ENCODE measurements around the gene QRICH2. TPM values are rescaled to one million over a fixed set of nuclear protein-coding genes. Genes with fewer than 3 reads are reported as not detected.

The QRICH2 gene
- total RNA-seq, 4 donors from 2014 or later, result 0.59 to 2.4 (median 1.1) TPM

GRCh38 chr17:76297436-76297835, 10.6 kb downstream of the QRICH2 start:
- in situ Hi-C loops (cut with MboI; ENCODE audit: low sequenced_read_pairs in 4 of 4), result loop anchor here (5.0 to 10.0 kb wide), 4 partner anchors 170 to 283 kb away; no protein-coding TSS in a partner anchor
- Histone ChIP-seq H3K4me3 (no peak overlapping the region), H3K36me3 (no peaks in the 10 kb centered on the region), H3K4me1 (no peaks in the 10 kb centered on the region), H3K9me3 (no peaks in the 10 kb centered on the region), H3K27ac (no peak overlapping the region), H3K27me3 (no peaks in the 10 kb centered on the region)
- TF ChIP-seq CTCF (IDR thresholded peaks at IDR 0.05 in 4 of 5, conservative IDR thresholded peaks at IDR 0.05 in 1 of 5), result no peak
- TF ChIP-seq POLR2A (IDR thresholded peaks at IDR 0.05), result no peak
- intact Hi-C loops (cut with DNase I; ENCODE audit: low total_unique reads), result no loop called here
- ATAC-seq (no peak), DNase-seq (no peak)

- no peaks in the 10 kb centered on the region for H3K27me3 ChIP-seq
- in situ Hi-C loops (cut with MboI; ENCODE audit: low sequenced_read_pairs in 4 of 4), result loop anchor here (5.0 to 10.0 kb wide), 4 partner anchors 170 to 282 kb away; no protein-coding TSS in a partner anchor
Observed at GRCh38 chr17:76296889-76297288, 11.2 kb downstream of the QRICH2 start.

GRCh38 chr17:76296186-76296585, 11.9 kb downstream of the QRICH2 start:
- intact Hi-C loops (cut with DNase I; ENCODE audit: low total_unique reads), result no loop called here
- ATAC-seq (no peak), DNase-seq (no peak)
- in situ Hi-C loops (cut with MboI; ENCODE audit: low sequenced_read_pairs in 4 of 4), result loop anchor here (5.0 to 10.0 kb wide), 4 partner anchors 169 to 281 kb away; no protein-coding TSS in a partner anchor
- Histone ChIP-seq H3K4me1 (no peaks in the 10 kb centered on the region), H3K9me3 (no peaks in the 10 kb centered on the region), H3K27ac (no peak overlapping the region), H3K4me3 (no peak overlapping the region), H3K36me3 (no peaks in the 10 kb centered on the region), H3K27me3 (no peaks in the 10 kb centered on the region)
- TF ChIP-seq POLR2A (IDR thresholded peaks at IDR 0.05) (no peak), CTCF (IDR thresholded peaks at IDR 0.05 in 4 of 5, conservative IDR thresholded peaks at IDR 0.05 in 1 of 5) (no peak)

More at GRCh38 chr17:76296889-76297288, 11.2 kb downstream of the QRICH2 start:
- H3K4me3 ChIP-seq, result no peak overlapping the region
- no peaks in the 10 kb centered on the region for H3K9me3 ChIP-seq
- no peaks in the 10 kb centered on the region for H3K4me1 ChIP-seq
- intact Hi-C loops (cut with DNase I; ENCODE audit: low total_unique reads), result no loop called here
- TF ChIP-seq CTCF (IDR thresholded peaks at IDR 0.05 in 4 of 5, conservative IDR thresholded peaks at IDR 0.05 in 1 of 5), result no peak
- no peak for TF ChIP-seq POLR2A (IDR thresholded peaks at IDR 0.05)
- H3K36me3 ChIP-seq, result no peaks in the 10 kb centered on the region
- no peak for DNase-seq
- H3K27ac ChIP-seq, result no peak overlapping the region
- ATAC-seq, result no peak

- no peak for TF ChIP-seq CTCF (IDR thresholded peaks at IDR 0.05 in 4 of 5, conservative IDR thresholded peaks at IDR 0.05 in 1 of 5)
- no peak for TF ChIP-seq POLR2A (IDR thresholded peaks at IDR 0.05)
- ATAC-seq (no peak), DNase-seq (no peak)
- in situ Hi-C loops (cut with MboI; ENCODE audit: low sequenced_read_pairs in 4 of 4) (loop anchor here in 2 of 4 donors (5.0 to 10.0 kb wide), 3 partner anchors 166 to 278 kb away; no protein-coding TSS in a partner anchor), intact Hi-C loops (cut with DNase I; ENCODE audit: low total_unique reads) (no loop called here)
- H3K9me3 ChIP-seq, result no peaks in the 10 kb centered on the region
- H3K4me3 ChIP-seq, result no peak overlapping the region
- H3K27ac ChIP-seq, result no peak overlapping the region
- no peaks in the 10 kb centered on the region for H3K27me3 ChIP-seq
- H3K36me3 ChIP-seq, result no peaks in the 10 kb centered on the region
- H3K4me1 ChIP-seq, result no peaks in the 10 kb centered on the region
Observed at GRCh38 chr17:76293106-76293505, 15.0 kb downstream of the QRICH2 start.

GRCh38 chr17:76292567-76292966, 15.5 kb downstream of the QRICH2 start:
- no peak for DNase-seq
- in situ Hi-C loops (cut with MboI; ENCODE audit: low sequenced_read_pairs in 4 of 4) (loop anchor here in 2 of 4 donors (5.0 to 10.0 kb wide), 3 partner anchors 165 to 278 kb away; no protein-coding TSS in a partner anchor), intact Hi-C loops (cut with DNase I; ENCODE audit: low total_unique reads) (no loop called here)
- Histone ChIP-seq H3K27me3 (no peaks in the 10 kb centered on the region), H3K4me3 (no peak overlapping the region), H3K4me1 (no peaks in the 10 kb centered on the region), H3K36me3 (no peaks in the 10 kb centered on the region), H3K27ac (no peak overlapping the region), H3K9me3 (no peaks in the 10 kb centered on the region)
- TF ChIP-seq CTCF (IDR thresholded peaks at IDR 0.05 in 4 of 5, conservative IDR thresholded peaks at IDR 0.05 in 1 of 5) (no peak), POLR2A (IDR thresholded peaks at IDR 0.05) (no peak)
- no peak for ATAC-seq
